SJSA1 (cell line): Measurements from ENCODE around the gene RHOT2. TPM values are rescaled to one million over a fixed set of nuclear protein-coding genes. Genes with fewer than 3 reads are reported as not detected.

Experiments
- DNase-seq, 2 experiments: peaks; one replicate each; pipeline ENCODE4 v3.0.0-alpha.2; 2015 to 2020; ENCODE audit warnings: low spot score in 2 of 2, low read depth in 1 of 2
- H3K27ac ChIP-seq: fragments of 250-450 bp; sonication (Bioruptor Pico); 2 replicates; pipeline ENCODE4 v1.5.1; 2020; ENCODE audit warnings: mild to moderate bottlenecking, moderate library complexity
- H3K27me3 ChIP-seq: fragments of 250-450 bp; sonication (Bioruptor Pico); replicated peaks from 2 replicates; pipeline ENCODE4 v1.5.1; 2020; ENCODE audit warnings: mild to moderate bottlenecking, moderate library complexity
- H3K36me3 ChIP-seq: fragments of 250-450 bp; sonication (Bioruptor Pico); 2 replicates; pipeline ENCODE4 v1.5.1; 2020; ENCODE audit warnings: mild to moderate bottlenecking
- H3K4me1 ChIP-seq: fragments of 250-450 bp; sonication (Bioruptor Pico); replicated peaks from 2 replicates; pipeline ENCODE4 v1.6.1; 2021; ENCODE audit warnings: mild to moderate bottlenecking
- H3K4me3 ChIP-seq: fragments of 250-450 bp; sonication (Bioruptor Pico); 2 replicates; pipeline ENCODE4 v1.5.1; 2020; ENCODE audit warnings: mild to moderate bottlenecking
- H3K9me3 ChIP-seq: fragments of 250-450 bp; sonication (Bioruptor Pico); replicated peaks from 2 replicates; pipeline ENCODE4 v1.5.1; 2020; ENCODE audit warnings: mild to moderate bottlenecking
- total RNA-seq: library from RNA; depleted of rRNA; stranded (reverse); fragments of >200 nt; shearing (Covaris generic); gene quantifications from 2 replicates; pipeline ENCODE4 v1.2.3, GENCODE V29; 2014

Gene RHOT2
- total RNA-seq, 1 experiment from 2014 or later: 51.2 TPM

- Histone ChIP-seq H3K9me3 (no peaks in the 10 kb centered on the region), H3K27me3 (peaks cover 59% of the 10 kb centered on the region), H3K4me3 (no peak overlapping the region), H3K4me1 (peaks cover 14% of the 10 kb centered on the region), H3K27ac (no peak overlapping the region), H3K36me3 (no peaks in the 10 kb centered on the region)
- no peak for DNase-seq
These were observed 25.8 kb downstream of the RHOT2 start for GRCh38 chr16:693766-694165.

DNA sequence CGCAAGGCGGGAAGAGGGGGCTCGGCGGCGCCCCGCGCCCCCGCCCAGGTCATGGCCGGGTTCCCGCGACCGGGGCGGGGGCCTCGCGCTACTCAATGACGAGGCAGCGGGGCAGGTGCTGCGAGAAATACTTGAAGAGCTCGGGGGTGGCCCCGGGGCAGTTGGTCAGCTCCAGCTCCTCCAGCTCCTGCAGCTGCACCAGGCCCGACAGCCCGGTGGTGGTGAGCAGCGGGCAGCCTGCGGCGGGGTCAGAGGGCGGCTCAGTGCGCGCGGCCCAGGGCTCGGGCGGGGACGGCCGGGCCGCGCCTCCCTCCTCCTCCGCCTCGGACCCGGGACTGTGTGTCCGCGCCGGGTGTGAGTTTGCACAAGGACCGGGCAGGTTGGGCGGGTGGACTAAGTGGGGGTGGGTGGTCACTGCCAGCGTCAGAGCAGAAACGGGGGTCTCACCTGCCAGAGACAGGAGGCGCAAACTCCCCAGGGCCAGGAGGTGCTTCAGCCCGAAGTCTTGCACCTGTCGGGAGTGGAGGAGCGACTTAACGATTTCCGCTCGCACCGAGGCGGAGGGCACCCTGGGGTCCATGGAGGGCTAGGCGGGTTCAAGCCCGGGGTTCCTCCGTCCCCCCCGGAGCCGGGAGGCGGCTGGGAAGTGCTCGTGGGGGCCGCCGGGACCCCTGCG is 26.4 kb downstream of the RHOT2 start:
- no peaks in the 10 kb centered on the region for H3K36me3 ChIP-seq
- H3K9me3 ChIP-seq: no peaks in the 10 kb centered on the region
- H3K4me3 ChIP-seq: no peak overlapping the region
- peaks cover 8% of the 10 kb centered on the region for H3K4me1 ChIP-seq
- DNase-seq: no peak
- peaks cover 64% of the 10 kb centered on the region for H3K27me3 ChIP-seq
- H3K27ac ChIP-seq: no peak overlapping the region

DNA sequence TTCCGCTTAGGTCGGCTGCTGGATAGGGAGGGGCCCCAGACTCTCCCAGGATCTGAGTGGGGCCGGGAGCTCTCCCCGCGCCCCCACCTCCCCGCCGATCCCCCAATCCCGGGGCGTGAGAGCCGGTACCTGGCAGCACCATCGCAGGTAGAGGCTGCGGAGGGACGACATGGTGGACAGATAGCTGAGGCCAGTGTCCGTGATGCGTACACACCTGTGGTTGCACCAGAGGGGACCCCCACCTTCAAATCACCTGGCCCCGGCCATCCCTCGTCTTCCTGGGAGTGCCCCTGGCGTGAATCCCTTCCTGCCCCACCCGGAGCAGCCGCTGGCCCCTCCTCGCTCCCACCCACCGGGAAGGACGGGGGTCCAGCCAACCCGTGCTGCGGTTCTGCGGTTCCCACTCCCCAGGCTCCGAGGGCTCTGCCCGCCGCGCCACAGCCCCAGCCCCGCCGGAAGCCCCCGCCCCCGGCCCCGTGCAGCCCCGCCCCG is 27.0 kb downstream of the RHOT2 start:
- Histone ChIP-seq H3K4me1 (peaks cover 4% of the 10 kb centered on the region), H3K4me3 (no peak overlapping the region), H3K27ac (no peak overlapping the region), H3K9me3 (no peaks in the 10 kb centered on the region), H3K36me3 (no peaks in the 10 kb centered on the region), H3K27me3 (peaks cover 70% of the 10 kb centered on the region)
- DNase-seq: no peak

- Histone ChIP-seq H3K4me1 (peaks cover 2% of the 10 kb centered on the region), H3K4me3 (no peak overlapping the region), H3K27ac (no peak overlapping the region), H3K36me3 (no peaks in the 10 kb centered on the region), H3K27me3 (peaks cover 76% of the 10 kb centered on the region), H3K9me3 (no peaks in the 10 kb centered on the region)
- no peak for DNase-seq
These were observed 27.6 kb downstream of the RHOT2 start for GRCh38 chr16:695355-696089.

DNA sequence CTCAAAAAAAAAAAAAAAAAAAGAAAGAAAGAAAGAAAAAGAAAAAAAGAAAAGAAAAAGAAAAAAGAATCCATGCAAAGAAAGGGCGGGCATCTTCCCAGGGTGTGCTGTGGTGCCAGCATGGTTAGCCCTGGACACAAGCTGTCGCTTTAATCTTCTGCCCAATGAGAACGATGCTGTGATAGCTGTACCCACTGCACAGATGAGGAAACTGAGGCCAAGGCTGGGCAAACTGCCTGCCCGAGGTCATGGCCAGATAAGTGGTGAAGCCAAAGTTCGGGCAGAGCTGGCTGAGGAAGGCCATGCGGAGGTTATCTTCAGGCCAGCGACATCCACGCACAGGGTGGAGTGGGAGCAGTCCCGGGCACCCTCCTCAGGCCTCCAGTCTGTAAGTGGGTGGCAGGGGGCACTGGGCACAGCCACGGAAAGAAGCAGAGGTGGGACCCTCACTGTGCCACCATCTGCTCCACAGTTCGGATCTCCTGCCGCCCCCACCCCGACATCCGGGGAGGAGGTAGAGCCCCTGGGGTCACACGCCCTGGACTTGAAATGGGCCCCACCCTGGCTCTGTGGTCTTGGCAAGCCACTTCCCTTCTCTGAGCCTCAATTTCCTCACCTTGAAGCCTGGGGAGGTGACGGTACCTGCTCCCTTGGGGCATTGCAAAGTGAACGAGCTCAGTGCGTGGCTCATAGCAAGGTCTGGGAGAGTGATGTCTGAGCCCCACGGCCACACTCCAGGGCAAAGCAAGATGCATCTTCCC is 31.2 kb downstream of the RHOT2 start:
- Histone ChIP-seq H3K36me3 (no peaks in the 10 kb centered on the region), H3K9me3 (no peaks in the 10 kb centered on the region), H3K4me3 (no peak overlapping the region), H3K4me1 (no peaks in the 10 kb centered on the region; the same call in 1 of the 2 replicates), H3K27ac (no peak overlapping the region), H3K27me3 (peaks cover 81% of the 10 kb centered on the region)
- DNase-seq: no peak

GRCh38 chr16:700684-701584 is 33.0 kb downstream of the RHOT2 start:
- Histone ChIP-seq H3K27ac (no peak overlapping the region), H3K36me3 (no peaks in the 10 kb centered on the region), H3K4me3 (no peak overlapping the region), H3K27me3 (peaks cover 76% of the 10 kb centered on the region), H3K4me1 (no peaks in the 10 kb centered on the region), H3K9me3 (no peaks in the 10 kb centered on the region)
- DNase-seq: no peak

GRCh38 chr16:702341-702740 is 34.4 kb downstream of the RHOT2 start:
- DNase-seq: no peak
- Histone ChIP-seq H3K4me3 (no peak overlapping the region), H3K4me1 (no peaks in the 10 kb centered on the region), H3K36me3 (no peaks in the 10 kb centered on the region), H3K9me3 (no peaks in the 10 kb centered on the region), H3K27ac (no peak overlapping the region), H3K27me3 (peaks cover 84% of the 10 kb centered on the region)

DNA sequence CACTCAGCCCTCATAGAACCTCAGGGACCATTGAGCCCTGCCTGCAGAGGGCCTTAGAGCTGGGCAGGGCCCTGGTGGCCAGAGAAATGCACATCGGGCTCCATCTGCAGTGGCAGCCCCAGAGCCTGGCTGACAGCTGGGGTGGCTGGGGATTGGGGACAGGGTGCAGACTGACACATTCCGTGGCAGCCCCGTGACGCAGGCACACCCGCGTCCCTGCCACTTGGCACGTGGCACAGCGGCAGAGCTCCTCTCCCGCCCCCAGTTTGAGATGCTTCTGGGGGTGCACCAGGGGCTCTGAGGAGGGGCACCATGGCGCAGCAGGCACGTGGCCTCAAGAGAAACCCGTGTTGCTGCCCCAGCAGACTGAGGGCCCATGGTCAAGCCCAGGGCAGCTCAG is 35.5 kb downstream of the RHOT2 start:
- DNase-seq: no peak
- no peaks in the 10 kb centered on the region for H3K4me1 ChIP-seq
- H3K27me3 ChIP-seq: peaks cover 80% of the 10 kb centered on the region
- H3K36me3 ChIP-seq: no peaks in the 10 kb centered on the region
- H3K9me3 ChIP-seq: no peaks in the 10 kb centered on the region
- H3K4me3 ChIP-seq: no peak overlapping the region
- no peak overlapping the region for H3K27ac ChIP-seq

DNA sequence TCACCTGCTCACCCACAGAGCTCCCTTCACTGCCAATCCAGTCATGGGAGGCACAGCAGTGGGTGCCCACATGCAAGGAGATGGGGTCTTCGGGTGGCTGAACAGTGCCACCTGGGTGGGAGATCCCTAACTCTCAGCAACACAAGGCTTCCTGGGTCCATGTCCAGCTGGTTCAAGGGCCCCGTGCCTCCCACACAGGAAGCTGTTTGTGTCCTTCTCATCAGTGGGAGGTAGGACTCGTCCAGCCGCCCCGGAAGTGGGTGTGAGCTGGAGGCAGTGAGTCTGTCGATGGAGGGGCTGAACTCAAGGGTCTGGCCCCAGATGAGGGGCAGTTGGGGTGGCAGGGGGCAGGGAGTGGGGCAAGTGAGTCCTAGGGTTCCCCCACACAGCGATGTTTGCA is 36.1 kb downstream of the RHOT2 start:
- peaks cover 77% of the 10 kb centered on the region for H3K27me3 ChIP-seq

GRCh38 chr16:704552-705380 is 36.8 kb downstream of the RHOT2 start:
- Histone ChIP-seq H3K27ac (no peak overlapping the region), H3K36me3 (no peaks in the 10 kb centered on the region), H3K4me3 (no peak overlapping the region), H3K9me3 (no peaks in the 10 kb centered on the region), H3K4me1 (peaks cover 2% of the 10 kb centered on the region), H3K27me3 (peaks cover 77% of the 10 kb centered on the region)
- DNase-seq: no peak

More for the DNA sequence above, 36.1 kb downstream of the RHOT2 start:
- DNase-seq: no peak
- H3K9me3 ChIP-seq: no peaks in the 10 kb centered on the region
- no peaks in the 10 kb centered on the region for H3K36me3 ChIP-seq
- H3K4me1 ChIP-seq: no peaks in the 10 kb centered on the region
- H3K27ac ChIP-seq: no peak overlapping the region
- H3K4me3 ChIP-seq: no peak overlapping the region

GRCh38 chr16:705431-706188 is 37.7 kb downstream of the RHOT2 start, which contains the start of gene FBXL16:
Gene FBXL16, minus strand, starts transcription at chr16:705801. Its CDS starts 8,396 bp downstream, at chr16:697405.
- no peak for DNase-seq
- H3K27me3 ChIP-seq: peaks cover 77% of the 10 kb centered on the region
- H3K4me3 ChIP-seq: no peak within 1 kb of the TSS
- H3K27ac ChIP-seq: no peak within 1 kb of the TSS
- H3K36me3 ChIP-seq: no peaks in the 10 kb centered on the region
- peaks cover 6% of the 10 kb centered on the region for H3K4me1 ChIP-seq
- no peaks in the 10 kb centered on the region for H3K9me3 ChIP-seq
